ENCODE measurements around the gene CEACAM4.

Gene CEACAM4

DNA sequence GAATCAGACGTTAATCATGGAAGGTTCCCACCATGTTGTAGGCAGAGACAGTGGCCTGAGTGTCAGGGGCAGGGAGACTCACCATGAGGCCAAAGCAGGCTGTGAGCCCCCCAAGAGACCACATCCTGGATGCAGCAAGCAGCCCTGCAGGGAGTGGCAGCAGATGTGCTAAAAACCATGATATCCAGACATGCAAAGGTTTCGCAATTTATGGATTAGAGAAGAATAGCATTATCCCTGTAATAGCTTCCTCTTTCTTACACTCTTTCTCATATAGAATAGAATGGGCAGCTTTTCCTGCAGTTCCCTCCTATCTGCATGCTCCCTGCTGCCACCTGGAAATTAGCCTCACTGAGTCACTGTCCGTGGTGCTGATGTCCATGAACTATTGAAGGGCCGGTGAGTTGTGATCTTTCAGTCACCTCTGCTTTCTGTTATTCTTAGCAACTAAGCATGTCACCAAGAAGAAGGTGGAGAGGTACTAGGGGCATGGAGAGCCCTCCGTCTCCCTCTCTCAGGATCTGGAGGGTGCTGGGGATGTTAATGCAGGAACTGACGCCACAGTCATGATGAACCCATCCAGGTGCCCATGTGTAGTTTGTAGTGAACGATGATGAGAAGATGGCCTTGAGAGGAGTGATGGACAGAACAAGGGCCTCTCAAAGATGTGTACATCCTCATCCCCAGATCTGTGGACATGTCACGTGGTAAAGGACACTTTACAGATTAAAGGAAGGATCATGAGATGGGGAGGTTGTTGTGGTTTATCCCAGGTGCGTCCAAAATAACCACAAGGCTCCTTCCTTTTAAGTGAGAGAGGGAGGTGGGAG is 9.9 kb downstream of the CEACAM4 start:
- DNase-seq = no peak

DNA sequence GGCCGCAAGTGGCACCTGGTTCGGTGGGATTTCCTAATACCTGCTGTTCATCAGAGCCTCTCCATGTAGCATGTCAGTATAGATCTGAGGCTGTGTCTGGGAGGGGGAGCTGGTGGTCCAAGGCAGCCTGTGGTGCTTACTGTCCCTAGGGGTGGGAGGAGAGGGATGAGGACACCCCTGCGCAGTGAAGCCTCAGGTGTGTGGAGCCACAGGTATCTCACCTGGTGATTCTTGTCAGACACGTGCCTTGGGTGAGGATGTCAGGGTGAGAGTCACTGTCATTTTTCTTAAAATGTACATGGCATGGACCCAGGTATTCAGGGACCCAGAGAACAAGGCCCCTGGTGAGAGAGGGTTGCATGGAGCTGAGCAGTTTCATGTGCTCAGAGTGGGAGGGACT is 11.7 kb downstream of the CEACAM4 start:
- DNase-seq = no peak

DNA sequence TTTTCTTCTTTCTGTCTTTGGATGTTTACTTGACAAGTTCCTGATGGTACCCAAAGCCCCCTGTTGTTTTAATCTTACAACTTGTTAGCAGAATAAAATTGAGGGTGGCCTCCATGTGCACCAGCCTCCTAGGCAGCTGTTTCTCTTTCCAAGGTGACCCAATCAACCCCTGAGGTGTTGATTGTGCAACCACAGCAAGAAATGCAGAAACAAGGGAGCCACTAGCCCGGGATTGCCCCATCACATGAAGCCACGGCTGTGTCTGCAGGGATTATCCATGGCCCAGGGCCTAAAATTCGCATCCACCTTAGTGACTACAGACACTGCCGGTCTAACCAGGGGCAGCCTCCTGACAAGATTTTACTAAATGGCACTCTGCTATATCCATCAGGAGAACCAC is 14.4 kb downstream of the CEACAM4 start:
- no peak for DNase-seq

DNA sequence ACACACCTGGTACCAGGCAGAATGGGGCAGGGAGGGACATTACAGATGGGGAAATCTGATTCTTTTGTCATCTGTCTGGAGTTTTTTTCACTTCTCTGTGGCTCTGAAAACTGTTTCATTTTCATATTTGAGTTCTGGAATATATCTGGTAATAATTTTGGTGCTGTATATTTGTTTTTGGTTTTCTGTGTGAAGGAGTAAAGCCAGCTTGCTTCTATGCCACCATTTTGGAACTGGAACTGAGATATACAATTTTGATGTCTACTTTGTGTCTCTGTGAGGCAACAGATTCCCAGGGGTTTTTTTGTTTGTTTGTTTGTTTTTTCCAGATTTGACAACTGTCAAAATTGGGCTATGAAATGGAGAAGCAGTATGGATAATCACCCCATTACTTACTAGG is 16.1 kb downstream of the CEACAM4 start:
- DNase-seq = no peak

DNA sequence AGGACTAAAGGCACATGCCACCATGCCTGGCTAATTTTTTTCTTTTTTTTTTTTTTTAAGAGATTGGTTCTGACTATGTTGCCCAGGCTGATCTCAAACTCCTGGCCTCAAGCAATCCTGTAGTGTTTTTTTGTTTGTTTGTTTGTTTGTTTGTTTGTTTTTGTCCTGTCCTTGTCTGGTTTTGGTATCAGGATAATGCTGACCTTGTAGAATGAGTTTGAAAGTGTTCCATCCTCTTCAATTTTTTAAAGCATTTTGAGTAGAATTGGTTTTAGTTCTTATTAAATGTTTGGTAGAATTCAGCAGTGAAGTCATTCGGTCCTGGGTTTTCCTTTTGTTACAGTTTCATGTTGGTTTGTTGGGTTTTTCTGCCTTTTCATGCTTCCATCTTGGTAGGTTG is 19.2 kb downstream of the CEACAM4 start:
- no peak for DNase-seq

DNA sequence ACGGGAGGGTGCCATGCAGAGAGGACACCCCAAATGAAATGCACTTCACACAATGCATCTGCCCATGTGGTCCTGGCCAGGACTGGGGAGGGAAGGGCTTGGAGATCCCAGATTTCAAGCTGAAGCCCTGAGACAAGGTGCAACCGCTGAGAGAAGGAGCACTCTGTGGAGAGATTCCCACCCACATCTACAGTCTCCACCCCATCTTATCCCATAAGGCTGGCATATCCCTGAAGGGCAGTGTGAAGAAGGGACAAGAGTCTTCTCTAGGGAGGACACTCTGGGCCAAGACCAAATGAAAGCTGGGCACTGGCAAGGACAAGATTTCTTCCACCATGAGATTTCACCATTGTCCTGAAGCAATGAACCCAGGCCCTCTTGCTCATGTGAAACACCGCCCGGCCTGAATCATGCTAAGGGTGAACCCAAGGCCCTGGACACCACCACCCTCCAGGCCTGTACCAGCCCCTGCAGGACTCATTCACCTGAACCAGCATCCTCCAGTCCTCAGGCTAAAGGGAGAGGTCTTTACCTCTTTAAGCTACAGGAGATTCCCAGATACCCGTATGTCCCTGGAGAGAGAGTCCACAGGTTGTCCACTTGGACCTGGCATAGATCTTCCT is 20.5 kb downstream of the CEACAM4 start:
- DNase-seq = no peak

DNA sequence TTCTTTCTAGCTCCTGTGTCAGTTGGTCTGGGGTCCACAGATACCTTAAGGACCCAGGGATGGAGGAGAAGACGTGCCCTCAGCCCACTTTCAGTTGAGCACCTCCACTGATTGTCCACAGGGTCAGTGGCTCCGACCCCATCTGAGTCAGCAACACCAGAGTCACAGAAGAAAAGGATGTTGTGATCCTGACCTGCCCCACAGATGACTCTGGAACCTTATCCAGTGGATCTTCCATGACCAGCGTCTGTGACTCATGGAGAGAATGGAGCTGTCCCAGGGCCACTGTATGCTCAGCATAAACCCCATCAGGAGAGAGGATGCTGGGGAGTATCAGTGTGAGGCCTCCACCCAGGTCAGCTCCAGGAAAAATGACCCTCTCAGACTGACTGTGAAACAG is 22.0 kb downstream of the CEACAM4 start:
- no peak for DNase-seq

DNA sequence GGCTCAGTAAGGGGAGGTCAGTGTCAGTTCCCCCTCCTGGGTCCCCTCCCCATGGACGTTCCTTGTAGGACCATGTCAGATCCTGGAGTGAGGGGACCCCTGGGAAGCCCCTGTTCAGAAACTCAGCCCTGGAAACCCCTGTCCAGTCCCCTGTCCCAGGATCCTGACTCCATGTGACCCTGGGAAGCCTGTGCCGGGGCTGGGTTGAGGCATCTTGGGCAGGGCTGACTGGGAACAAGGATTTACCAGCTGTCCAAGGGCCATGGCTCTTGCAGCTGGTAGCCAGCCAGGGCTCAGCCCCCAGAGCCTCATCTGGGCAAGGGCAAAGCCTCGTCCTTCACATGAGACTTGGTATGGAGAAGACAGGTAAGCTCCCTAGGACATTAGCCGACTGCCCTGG is 25.1 kb downstream of the CEACAM4 start:
- DNase-seq = no peak

DNA sequence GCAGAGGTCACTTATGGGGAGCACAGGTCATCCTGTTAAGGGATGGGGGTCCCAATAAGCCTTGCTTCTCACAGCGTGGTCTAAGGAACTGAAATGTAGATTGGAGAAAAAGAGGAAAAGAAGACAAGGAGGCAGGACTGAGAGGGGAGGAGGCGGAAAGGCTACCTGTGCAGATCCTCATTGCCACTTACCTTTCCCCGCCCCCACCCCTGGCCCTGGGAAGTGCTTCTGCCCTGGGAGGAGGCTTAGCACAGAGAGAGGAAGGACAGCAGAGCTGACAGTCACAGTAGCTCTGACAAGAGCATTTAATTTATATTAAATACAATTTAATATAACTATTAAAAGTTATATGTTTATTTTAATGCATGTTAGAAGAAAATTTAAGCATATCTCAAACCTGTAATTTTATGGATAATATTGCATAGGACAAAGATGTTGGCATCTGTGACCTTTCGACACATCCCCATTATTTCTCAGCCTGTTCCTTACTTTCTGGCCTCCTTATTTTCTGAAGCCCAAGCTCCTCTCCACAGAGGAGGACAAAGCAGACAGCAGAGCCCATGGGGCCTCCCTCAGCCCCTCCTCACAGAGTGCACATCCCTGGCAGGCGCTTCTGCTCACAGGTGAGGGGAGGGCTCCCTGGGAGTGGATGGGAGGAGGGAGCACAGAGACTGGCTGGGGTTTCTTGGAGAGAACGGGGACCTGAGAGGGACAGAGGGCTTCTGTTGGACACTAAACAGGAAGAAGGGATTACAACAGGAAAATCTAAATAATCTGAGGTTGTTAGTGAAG is 27.5 kb downstream of the CEACAM4 start:
- peak; percentile 5 for DNase-seq

DNA sequence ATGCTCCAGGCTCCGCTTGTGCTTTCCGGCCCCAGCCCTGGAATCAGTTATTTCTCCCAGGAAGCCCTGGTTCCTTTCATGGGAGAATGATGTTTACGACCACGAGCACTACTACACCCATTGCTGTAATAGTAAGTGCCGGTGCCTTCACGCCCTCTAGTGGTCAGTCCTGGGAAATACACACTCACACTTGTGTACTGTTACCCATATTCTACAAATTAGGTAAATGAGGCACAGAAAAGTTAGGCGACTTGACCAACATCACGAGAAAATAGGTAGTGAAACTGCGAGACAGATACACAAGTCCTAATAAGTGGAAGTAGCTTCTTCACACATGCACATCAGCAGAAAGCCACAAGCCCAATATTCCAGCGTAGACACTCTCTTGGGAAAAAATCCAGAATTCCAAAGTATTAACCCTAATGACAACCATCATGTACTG is 29.3 kb downstream of the CEACAM4 start:
- DNase-seq = peak; percentile 92

DNA sequence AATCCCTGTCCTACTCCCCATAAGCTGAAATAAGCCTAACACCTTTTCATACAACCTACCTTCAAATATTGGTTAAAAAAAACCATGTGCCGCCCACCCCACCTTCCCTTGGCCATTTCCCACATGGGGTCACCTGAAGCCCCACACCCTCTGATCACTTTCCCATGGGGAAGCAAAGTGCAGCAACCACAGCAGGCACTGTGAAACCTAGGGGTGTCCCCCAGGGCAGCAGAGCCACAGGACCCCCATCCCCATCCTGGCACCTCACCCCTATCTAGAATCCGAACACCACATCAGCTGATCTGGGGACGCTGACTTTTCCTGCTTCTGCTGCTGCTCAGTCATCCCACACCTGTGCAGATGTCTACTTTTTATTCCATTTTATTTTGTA is 31.0 kb downstream of the CEACAM4 start:
- no peak for DNase-seq

DNA sequence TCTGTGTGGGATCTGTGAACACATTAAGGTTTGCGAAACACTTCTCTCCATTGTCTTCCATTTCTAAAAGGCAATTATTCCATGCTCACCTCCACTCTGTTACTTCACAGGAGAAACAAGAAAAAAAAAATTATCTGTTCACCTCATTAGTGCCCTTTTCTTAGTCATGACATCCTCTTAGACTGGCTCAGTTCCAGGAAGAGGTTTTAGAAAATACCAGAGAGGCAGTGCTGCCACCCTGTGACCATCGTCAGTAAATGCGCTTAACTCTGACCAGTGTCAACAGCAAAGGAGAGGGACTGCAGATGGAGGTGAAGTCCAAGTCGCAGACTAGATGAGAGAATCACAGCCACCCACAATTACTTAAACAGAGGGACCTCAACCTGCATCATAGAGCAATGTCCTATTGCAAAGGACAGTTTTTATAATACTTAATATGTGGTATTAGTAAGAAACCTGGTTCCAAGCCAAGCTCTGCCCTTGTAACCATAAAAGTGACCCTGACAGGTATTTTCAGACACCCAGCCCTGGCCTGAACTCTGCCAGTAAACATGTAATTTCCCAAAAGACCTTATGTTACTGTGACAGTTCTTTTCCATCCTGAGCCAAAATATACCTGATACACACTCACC is 31.5 kb downstream of the CEACAM4 start:
- peak; percentile 75 for DNase-seq

DNA sequence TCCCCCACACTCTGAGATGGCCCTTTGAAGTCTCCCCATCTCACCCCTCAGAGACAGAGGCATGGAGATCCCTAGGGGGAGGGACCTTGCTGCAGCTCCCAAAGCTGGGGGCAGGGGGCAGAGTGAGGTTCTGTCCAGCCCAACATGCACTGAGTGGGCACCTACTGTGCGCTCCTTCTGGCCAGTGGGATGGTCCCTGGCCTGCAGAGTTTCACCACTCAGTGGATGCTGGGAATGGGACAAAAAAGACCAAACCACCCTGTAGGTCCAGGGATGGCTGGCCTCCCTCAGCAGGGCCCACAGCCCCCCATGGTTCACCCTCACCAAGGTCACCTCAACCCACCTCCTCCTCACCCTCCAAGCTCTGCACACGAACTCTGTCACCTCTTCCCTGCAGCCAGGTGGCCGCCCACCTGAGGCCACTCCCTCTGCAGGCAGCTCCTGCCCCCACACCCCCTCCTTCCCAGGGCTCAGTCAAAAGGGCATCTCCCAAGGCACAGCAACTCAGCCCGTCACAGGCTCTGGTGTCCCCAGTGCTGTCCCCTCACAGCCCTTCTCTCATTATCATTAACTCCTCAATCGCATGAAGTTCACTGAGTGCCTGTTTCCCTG is 34.8 kb downstream of the CEACAM4 start:
- no peak for DNase-seq

DNA sequence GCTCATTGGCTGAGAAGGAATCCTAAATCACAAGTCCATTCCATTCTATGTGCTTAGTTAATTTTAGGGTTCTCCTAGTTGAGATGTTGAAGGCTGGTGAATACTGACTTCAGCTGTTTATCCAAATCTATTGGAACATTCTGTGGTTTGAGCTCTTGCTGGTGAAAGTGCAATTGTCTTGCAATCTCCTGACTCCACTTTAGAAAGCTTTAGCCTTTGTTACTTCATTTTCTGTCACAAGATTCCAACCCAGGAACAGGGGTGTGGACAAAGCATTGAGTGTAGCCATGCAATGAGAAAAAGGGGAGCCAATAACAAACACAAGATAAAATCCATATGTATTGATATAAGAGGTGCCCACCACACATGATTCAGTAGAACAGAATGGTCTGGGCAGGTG is 35.9 kb downstream of the CEACAM4 start:
- DNase-seq = no peak

DNA sequence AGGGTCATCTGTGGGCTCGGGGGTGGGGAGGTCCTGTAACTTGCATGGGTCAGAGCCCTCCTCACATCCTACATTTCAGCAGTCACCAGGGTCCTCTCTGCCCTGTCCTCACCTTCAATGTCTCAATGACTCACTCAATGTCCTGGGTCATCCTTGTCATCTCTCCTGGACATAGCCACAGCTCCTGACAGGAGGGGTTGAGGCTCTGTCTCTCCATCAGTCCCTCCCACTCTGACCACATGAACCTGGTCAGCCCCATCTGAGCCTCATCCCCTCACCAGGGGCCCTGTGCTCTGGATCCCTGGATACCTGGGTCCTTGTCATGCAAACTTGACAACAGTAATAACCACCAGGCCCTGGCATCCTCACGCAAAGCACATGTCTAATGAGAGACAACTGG is 37.5 kb downstream of the CEACAM4 start:
- no peak for DNase-seq

DNA sequence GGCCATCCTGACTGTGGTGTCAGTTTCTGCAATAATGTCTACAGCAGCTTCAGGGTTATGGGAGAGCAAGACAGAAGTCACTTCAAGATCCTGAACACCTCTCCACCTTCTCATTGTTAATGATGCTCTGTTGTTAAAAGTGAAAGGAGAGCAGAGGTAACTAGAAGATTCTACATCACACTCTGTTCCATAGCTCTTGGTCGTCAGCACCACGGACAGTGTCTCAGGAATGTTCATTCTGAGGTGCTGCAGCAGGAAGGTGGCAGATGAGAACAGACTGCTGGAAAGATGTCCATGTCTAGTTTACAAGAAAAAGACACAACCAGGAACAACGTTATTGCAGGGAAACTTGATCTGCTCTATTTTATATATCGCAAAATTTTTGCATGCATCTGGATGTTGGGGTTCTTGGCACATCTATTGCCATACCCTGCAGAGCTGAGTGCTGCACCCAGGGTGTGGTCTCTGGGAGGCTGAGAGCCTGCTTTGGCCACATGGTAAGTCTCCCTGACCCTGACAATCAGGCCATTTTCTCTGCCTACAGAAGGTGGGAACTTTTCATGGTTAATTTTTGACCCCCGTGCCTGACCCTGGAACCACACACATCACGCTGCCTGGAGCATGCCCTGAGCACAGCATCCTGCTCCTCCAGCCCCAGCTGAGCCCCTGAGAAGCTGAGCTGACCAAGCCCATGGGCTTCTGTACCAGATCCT is 38.2 kb downstream of the CEACAM4 start:
- DNase-seq = no peak

DNA sequence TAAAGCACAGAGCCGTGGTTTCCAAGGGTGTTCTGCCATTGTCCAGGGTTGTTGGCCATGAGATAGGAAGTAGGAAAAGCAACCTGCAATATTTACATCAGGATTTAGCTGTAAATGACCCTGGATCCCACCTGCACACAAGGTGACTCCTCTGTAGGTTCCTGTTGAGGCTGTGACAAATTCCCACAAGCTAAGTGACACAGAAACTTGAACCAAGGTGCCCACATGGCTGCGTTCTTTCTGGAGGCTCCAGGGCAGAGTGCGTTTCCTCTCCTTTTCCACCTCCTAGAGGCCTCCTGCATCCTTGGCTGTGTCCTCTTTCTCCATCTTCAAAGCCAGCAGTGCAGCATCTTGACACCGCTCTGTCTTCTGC is 39.0 kb downstream of the CEACAM4 start:
- no peak for DNase-seq

DNA sequence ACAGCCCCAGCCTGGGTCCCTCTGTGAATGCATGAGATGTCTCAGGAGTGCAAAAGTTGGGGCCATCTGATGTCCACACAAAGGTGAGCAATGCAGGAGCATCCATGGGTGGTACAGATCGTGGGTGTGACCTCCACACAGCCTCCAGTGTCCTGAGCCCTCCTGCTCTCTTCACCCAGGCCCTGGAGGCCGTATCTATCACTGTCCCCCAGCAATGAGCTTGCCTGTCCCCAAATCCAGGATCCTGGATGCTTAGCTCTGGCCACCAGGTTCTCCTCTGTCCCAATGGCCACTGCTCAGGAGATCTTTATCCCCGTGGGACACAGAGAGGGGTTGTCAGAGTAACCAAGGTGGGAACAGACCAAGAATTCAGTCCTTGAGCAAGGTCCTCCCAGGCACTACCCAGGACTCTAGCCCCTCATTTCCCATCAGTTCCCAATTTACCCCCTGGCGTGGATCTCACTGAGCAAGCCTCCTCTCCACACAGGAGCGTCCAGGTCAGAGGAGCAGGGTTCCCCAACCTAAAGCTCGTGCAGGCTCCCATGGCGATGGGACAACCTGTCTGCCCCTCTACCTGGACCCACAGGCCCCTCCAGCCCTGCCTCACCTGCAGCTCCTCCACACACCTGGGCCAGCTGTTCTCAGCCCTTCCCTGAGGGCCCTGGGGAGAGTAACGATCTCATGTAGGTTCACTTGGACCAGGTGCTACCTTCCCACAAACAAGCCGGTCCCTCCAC is 39.6 kb downstream of the CEACAM4 start:
- no peak for DNase-seq

DNA sequence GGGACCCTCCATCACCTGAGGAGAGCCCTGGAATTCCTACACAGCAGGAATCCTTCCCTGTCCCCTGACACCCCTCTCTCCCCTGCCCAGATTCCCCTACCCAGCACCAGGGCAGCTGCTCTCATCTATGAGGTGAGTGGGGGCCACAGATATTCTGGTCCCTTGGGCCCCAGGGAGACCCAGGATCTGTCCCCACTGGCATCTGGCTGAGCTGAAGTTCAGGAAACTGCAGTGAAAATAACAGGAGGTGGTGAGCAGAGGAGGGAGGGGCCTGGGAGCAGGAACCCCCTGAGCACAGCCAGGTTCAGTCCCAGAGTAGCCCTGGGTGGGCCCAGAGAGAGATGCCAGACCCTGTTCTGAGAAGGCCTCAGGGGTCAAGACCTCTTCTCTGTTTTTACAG is 40.8 kb downstream of the CEACAM4 start:
- no peak for DNase-seq

DNA sequence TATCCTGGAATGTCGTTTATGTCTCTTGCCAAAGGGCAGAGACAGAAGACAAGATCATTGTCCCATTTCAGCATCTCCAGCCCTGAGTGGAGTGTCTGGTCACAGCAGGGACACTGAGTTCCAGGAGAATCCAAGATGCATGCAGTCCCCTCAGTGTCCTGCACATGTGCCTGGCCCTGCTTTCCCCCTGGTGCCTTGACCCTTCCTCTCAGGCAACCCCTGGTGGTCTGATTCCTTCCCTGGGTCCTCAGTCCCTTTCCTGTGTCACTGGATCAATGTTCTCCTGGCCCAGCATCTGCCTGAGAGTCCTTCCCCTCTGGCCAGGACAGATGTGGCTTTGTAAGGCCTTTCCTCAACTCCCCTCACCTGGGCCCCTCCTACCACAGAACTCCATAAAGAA is 41.9 kb downstream of the CEACAM4 start:
- no peak for DNase-seq

DNA sequence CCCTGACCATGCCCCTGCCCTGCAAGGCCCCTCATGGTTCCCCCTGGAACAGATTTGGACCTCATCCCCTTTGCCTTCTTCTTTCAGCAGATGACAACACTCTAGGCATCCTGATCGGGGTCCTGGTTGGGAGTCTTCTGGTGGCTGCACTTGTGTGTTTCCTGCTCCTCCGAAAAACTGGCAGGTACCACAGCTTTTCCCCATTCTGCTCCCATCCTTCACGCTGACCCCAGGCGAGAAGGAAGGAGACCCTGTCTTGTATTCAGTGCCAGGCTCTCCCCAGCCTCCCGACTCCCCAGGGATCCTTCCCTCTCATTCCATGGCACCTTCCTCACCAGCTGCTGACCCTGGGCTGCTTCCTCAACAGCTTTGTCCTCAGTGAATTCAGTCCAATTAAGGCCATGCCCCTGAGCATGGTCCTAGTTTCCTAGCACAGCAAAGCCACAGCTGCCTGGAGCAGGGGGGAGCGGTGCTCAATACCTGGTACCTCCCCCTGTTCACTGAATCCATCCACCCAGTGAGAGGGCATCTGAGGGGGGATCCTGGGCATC is 42.5 kb downstream of the CEACAM4 start:
- DNase-seq = no peak

Measured in NCI-H2227 treated with DMSO at 0.1 percent for 48 hours (cell line).